PC-3 (cell line): ENCODE data around the gene CARD10. TPM values are rescaled to one million over a fixed set of nuclear protein-coding genes. Genes with fewer than 3 reads are reported as not detected.
A peak's percentile ranks its signal among the peaks of the same experiment; 100 is the strongest.

ENCODE experiments used
- ATAC-seq: fragments of 200-7000 bp; cut with Tn5 transposase; 2 replicates; pipeline ENCODE4 v1.9.1; 2020; ENCODE audit warnings: mild to moderate bottlenecking, moderate library complexity
- BruUV-seq: library from RNA; stranded (reverse); fragments of 400-500 nt; replicated peaks from 2 replicates; lab custom pipeline; 2021; lab: Mats Ljungman, UMichigan
- CTCF ChIA-PET: fragments of 300-600 bp; sonication (Branson Sonifier 250); formaldehyde crosslinking; loops from one replicate; lab custom pipeline; 2022; ENCODE audit warnings: antibody characterized with exemption; lab: Charles Lee
- POLR2A ChIA-PET: fragments of 300-600 bp; sonication (Branson Sonifier 250); formaldehyde crosslinking; loops from one replicate; lab custom pipeline; 2022; ENCODE audit warnings: antibody characterized with exemption; ENCODE audit not compliant: unreplicated experiment; lab: Charles Lee
- DNase-seq: peaks from one replicate; pipeline ENCODE4 v3.0.0-alpha.2; 2015
- H2AFZ ChIP-seq: fragments of 300-600 bp; sonication (generic); 2 replicates; pipeline ENCODE4 v1.6.0; 2016; ENCODE audit warnings: antibody characterized with exemption, low read length
- H3F3A ChIP-seq: fragments of 300-600 bp; sonication (generic); one replicate; pipeline ENCODE4 v1.6.0; 2017; ENCODE audit warnings: antibody characterized with exemption, low read length, control low read depth, mild to moderate bottlenecking; ENCODE audit not compliant: unreplicated experiment
- H3K27ac ChIP-seq: fragments of 300-600 bp; sonication (generic); 2 replicates; pipeline ENCODE4 v1.5.1; 2016; ENCODE audit warnings: mild to moderate bottlenecking, low read length
- H3K27me3 ChIP-seq: fragments of 300-600 bp; sonication (generic); 2 replicates; pipeline ENCODE4 v1.6.1; 2016; ENCODE audit warnings: low read length, mixed read lengths
- H3K36me3 ChIP-seq: fragments of 300-600 bp; sonication (generic); 2 replicates; pipeline ENCODE4 v1.6.1; 2016; ENCODE audit warnings: low read depth, mixed run types, low read length, mixed read lengths
- H3K4me1 ChIP-seq: fragments of 300-600 bp; sonication (generic); 2 replicates; pipeline ENCODE4 v1.5.1; 2016; ENCODE audit warnings: low read length; ENCODE audit not compliant: insufficient read depth
- H3K4me2 ChIP-seq: fragments of 300-600 bp; sonication (generic); 2 replicates; pipeline ENCODE4 v1.6.0; 2016; ENCODE audit warnings: low read length
- H3K4me3 ChIP-seq: fragments of 300-600 bp; sonication (generic); 2 replicates; pipeline ENCODE4 v1.5.1; 2016; ENCODE audit warnings: mild to moderate bottlenecking, low read length, mixed read lengths
- H3K79me2 ChIP-seq: fragments of 300-600 bp; sonication (generic); 2 replicates; pipeline ENCODE4 v1.6.1; 2017; ENCODE audit warnings: low read length, mixed read lengths
- H3K9ac ChIP-seq: fragments of 300-600 bp; sonication (generic); 2 replicates; pipeline ENCODE4 v1.6.0; 2016; ENCODE audit warnings: mild to moderate bottlenecking, low read length
- H3K9me2 ChIP-seq: fragments of 300-600 bp; sonication (generic); replicated peaks from 2 replicates; pipeline ENCODE4 v1.6.1; 2016; ENCODE audit warnings: mixed run types, low read length, mixed read lengths
- H3K9me3 ChIP-seq: fragments of 300-600 bp; sonication (generic); 2 replicates; pipeline ENCODE4 v1.6.1; 2016; ENCODE audit warnings: low read length, mixed read lengths
- H4K20me1 ChIP-seq: fragments of 300-600 bp; sonication (generic); 2 replicates; pipeline ENCODE4 v1.6.1; 2016; ENCODE audit warnings: low read length, mixed read lengths
- CTCF ChIP-seq: fragments of 300-600 bp; sonication (generic); conservative IDR thresholded peaks from 2 replicates; pipeline ENCODE4 v1.5.1; 2017; ENCODE audit warnings: antibody characterized with exemption, low read depth, mild to moderate bottlenecking, low read length
- EZH2 ChIP-seq: fragments of 300-600 bp; sonication (generic); IDR thresholded peaks from one replicate; pipeline ENCODE4 v1.6.1; 2017; ENCODE audit warnings: antibody characterized with exemption, mild to moderate bottlenecking, low read length; ENCODE audit not compliant: unreplicated experiment
- EZH2phosphoT487 ChIP-seq: fragments of 300-600 bp; sonication (generic); IDR thresholded peaks from 2 replicates; pipeline ENCODE4 v1.6.1; 2018; ENCODE audit warnings: mild to moderate bottlenecking, antibody characterized with exemption, low read length, borderline replicate concordance
- intact Hi-C: fragments of 100-400 bp; cut with micrococcal nuclease; formaldehyde crosslinking; loops from 2 replicates; pipeline ENCODE4 v1.9.0; 2023
- total RNA-seq: library from RNA; depleted of rRNA; stranded (reverse); fragments of >200 nt; gene quantifications from 2 replicates; pipeline ENCODE4 v1.2.3, GENCODE V29; 2014

Gene CARD10
- total RNA-seq, 1 experiment from 2014 or later, result 20.7 TPM

GRCh38 chr22:37500745-37501609 lies 18.2 kb downstream of the CARD10 start:
- Histone ChIP-seq H2AFZ (no peak overlapping the region), H3K9me2 (no peaks in the 10 kb centered on the region), H3K4me2 (peak overlapping the region; percentile 71), H3K4me1 (peaks cover 42% of the 10 kb centered on the region), H3K27me3 (no peaks in the 10 kb centered on the region), H4K20me1 (no peaks in the 10 kb centered on the region), H3K79me2 (no peaks in the 10 kb centered on the region; the same call in 1 of the 2 replicates), H3K9me3 (no peaks in the 10 kb centered on the region), H3K36me3 (peaks cover 2% of the 10 kb centered on the region; the same call in 1 of the 2 replicates), H3K4me3 (peak overlapping the region; percentile 9; the same call in 1 of the 2 replicates), H3K27ac (peak overlapping the region; percentile 95), H3F3A (peaks cover 4% of the 10 kb centered on the region), H3K9ac (peak overlapping the region; percentile 71)
- intact Hi-C loops, result no loop called here
- CTCF ChIA-PET, result no interaction called here
- DNase-seq (no peak), ATAC-seq (peak; percentile 14)
- no TSS peak for BruUV-seq
- no peak for TF ChIP-seq CTCF
- TF ChIP-seq EZH2phosphoT487, result no peak
- no peak for TF ChIP-seq EZH2
- POLR2A ChIA-PET, result interaction anchor here (1.1 kb wide), 1 partner anchor 12 kb away, joined by 3 read pairs; no protein-coding TSS in a partner anchor

- Histone ChIP-seq H3K9me2 (no peaks in the 10 kb centered on the region), H3K9me3 (no peaks in the 10 kb centered on the region), H3K27ac (no peak overlapping the region), H4K20me1 (no peaks in the 10 kb centered on the region), H3K4me2 (no peak overlapping the region), H3K4me1 (peaks cover 42% of the 10 kb centered on the region), H3K27me3 (no peaks in the 10 kb centered on the region), H3K4me3 (no peak overlapping the region), H3F3A (peaks cover 4% of the 10 kb centered on the region), H2AFZ (no peak overlapping the region), H3K36me3 (peaks cover 5% of the 10 kb centered on the region; the same call in 1 of the 2 replicates), H3K9ac (no peak overlapping the region), H3K79me2 (no peaks in the 10 kb centered on the region; the same call in 1 of the 2 replicates)
- intact Hi-C loops, result no loop called here
- TF ChIP-seq EZH2 (no peak), EZH2phosphoT487 (no peak), CTCF (no peak)
- POLR2A ChIA-PET, result no interaction called here
- BruUV-seq, result no TSS peak
- no peak for DNase-seq
- CTCF ChIA-PET, result interaction anchor here (0.6 kb wide), 1 partner anchor 22 kb away, joined by 5 read pairs; no protein-coding TSS in a partner anchor
- ATAC-seq, result no peak
These were observed 19.2 kb downstream of the CARD10 start for GRCh38 chr22:37499789-37500540.
